Activated CD4-positive, alpha-beta memory T cell treated with anti-CD3 and anti-CD28 coated beads for 36 hours (primary cell): ENCODE data around the gene SLC6A18. TPM values are rescaled to one million over a fixed set of nuclear protein-coding genes. Genes with fewer than 3 reads are reported as not detected.

Experiments
- CTCF ChIA-PET: fragments of 350-600 bp; sonication (Branson Sonifier 250); formaldehyde crosslinking; loops from one replicate; lab custom pipeline; 2021; ENCODE audit warnings: antibody characterized with exemption, inconsistent platforms; lab: Charles Lee
- POLR2A ChIA-PET: fragments of 350-600 bp; sonication (Branson Sonifier 250); formaldehyde crosslinking; loops from one replicate; lab custom pipeline; 2021; ENCODE audit warnings: antibody characterized with exemption; lab: Charles Lee
- DNase-seq: peaks from one replicate; pipeline ENCODE4 v3.0.0-alpha.2; 2020
- H3K27ac Mint-ChIP-seq: one replicate; pipeline ENCODE4 v1.8.0; 2021; ENCODE audit warnings: mixed read lengths
- H3K27me3 Mint-ChIP-seq: one replicate; pipeline ENCODE4 v1.8.0; 2021; ENCODE audit warnings: mixed read lengths
- H3K36me3 Mint-ChIP-seq: one replicate; pipeline ENCODE4 v1.8.0; 2021; ENCODE audit warnings: mixed read lengths
- H3K4me1 Mint-ChIP-seq: one replicate; pipeline ENCODE4 v1.8.0; 2021; ENCODE audit warnings: low read depth, mixed read lengths
- H3K4me3 Mint-ChIP-seq: one replicate; pipeline ENCODE4 v1.8.0; 2021; ENCODE audit warnings: mild to moderate bottlenecking, mixed read lengths
- H3K9me3 Mint-ChIP-seq: one replicate; pipeline ENCODE4 v1.8.0; 2021; ENCODE audit warnings: mixed read lengths
- intact Hi-C: fragments of 100-400 bp; cut with micrococcal nuclease; formaldehyde crosslinking; loops from one replicate; pipeline ENCODE4 v1.15.1; 2023
- total RNA-seq, 2 experiments: library from RNA; stranded (reverse); gene quantifications; one replicate each; pipeline ENCODE4 v1.2.3, GENCODE V29; 2021

Gene SLC6A18
- total RNA-seq, 2 experiments from 2014 or later = not detected

GRCh38 chr5:1201327-1202025, 23.7 kb upstream of the SLC6A18 start, which contains the start of gene SLC6A19:
SLC6A19 (plus strand) TSS chr5:1201595; CDS start chr5:1201651, 56 bp downstream.
- Mint-ChIP-seq H3K9me3 (no peaks in the 10 kb centered on the region), H3K27me3 (peaks cover 1% of the 10 kb centered on the region), H3K4me3 (no peak within 1 kb of the TSS), H3K27ac (no peak within 1 kb of the TSS), H3K4me1 (no peaks in the 10 kb centered on the region), H3K36me3 (no peaks in the 10 kb centered on the region)
- CTCF ChIA-PET = no interaction called here
- intact Hi-C loops = no loop called here
- DNase-seq = no peak
- POLR2A ChIA-PET = no interaction called here

- H3K9me3 Mint-ChIP-seq = no peaks in the 10 kb centered on the region
- no peak overlapping the region for H3K4me3 Mint-ChIP-seq
- no peak for DNase-seq
- ChIA-PET CTCF (no interaction called here), POLR2A (no interaction called here)
- intact Hi-C loops = no loop called here
- H3K27ac Mint-ChIP-seq = no peak overlapping the region
- H3K36me3 Mint-ChIP-seq = no peaks in the 10 kb centered on the region
- H3K27me3 Mint-ChIP-seq = no peaks in the 10 kb centered on the region
- H3K4me1 Mint-ChIP-seq = no peaks in the 10 kb centered on the region
Measured at GRCh38 chr5:1202026-1202797, 23.0 kb upstream of the SLC6A18 start.

GRCh38 chr5:1202798-1203185, 22.4 kb upstream of the SLC6A18 start:
- H3K9me3 Mint-ChIP-seq = no peaks in the 10 kb centered on the region
- no peak for DNase-seq
- no peak overlapping the region for H3K4me3 Mint-ChIP-seq
- ChIA-PET POLR2A (no interaction called here), CTCF (no interaction called here)
- no peak overlapping the region for H3K27ac Mint-ChIP-seq
- intact Hi-C loops = no loop called here
- H3K36me3 Mint-ChIP-seq = no peaks in the 10 kb centered on the region
- no peaks in the 10 kb centered on the region for H3K4me1 Mint-ChIP-seq
- H3K27me3 Mint-ChIP-seq = no peaks in the 10 kb centered on the region

GRCh38 chr5:1203311-1203967, 21.7 kb upstream of the SLC6A18 start:
- intact Hi-C loops = no loop called here
- Mint-ChIP-seq H3K4me3 (no peak overlapping the region), H3K36me3 (no peaks in the 10 kb centered on the region), H3K27ac (no peak overlapping the region), H3K4me1 (no peaks in the 10 kb centered on the region), H3K27me3 (no peaks in the 10 kb centered on the region), H3K9me3 (no peaks in the 10 kb centered on the region)
- ChIA-PET CTCF (no interaction called here), POLR2A (no interaction called here)
- DNase-seq = no peak

DNA sequence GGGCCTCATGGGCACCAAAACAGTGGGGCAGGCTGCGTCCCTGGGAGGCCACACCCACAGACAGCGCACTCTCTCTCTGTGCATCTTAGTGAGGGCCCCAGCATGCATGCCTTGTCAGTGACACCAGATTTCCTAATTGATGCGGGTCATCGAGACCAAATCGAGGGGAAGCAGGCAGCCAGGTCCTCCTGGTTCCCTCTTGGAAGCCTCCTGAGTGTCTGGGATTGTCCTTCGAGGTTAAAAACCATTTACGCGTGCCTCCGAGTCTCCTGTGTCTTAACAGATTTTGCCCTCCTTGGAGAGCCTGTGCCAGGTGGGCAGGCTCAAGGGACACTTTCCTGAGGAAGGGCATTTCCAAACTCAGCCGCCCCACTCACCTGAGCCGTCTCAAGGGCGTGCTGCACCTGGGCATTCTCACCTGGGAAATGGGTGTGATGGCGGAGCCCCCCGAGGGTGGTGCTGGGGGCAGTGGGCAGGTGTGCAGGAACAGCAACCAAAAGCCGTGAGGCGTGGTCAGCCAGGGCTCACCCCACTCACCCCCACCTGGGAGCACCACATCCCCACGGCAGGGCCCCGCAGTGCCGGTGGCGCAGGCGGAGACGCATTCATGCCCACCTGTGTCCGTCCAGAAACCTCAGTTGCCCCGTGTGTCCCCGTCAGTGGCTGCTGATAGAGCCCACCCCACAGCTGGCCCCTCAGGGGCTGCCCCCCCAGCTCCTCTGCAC, 21.1 kb upstream of the SLC6A18 start:
- DNase-seq = no peak
- intact Hi-C loops = no loop called here
- POLR2A ChIA-PET = no interaction called here
- Mint-ChIP-seq H3K9me3 (no peaks in the 10 kb centered on the region), H3K27me3 (no peaks in the 10 kb centered on the region), H3K36me3 (no peaks in the 10 kb centered on the region), H3K4me3 (no peak overlapping the region), H3K27ac (no peak overlapping the region), H3K4me1 (no peaks in the 10 kb centered on the region)
- CTCF ChIA-PET = no interaction called here

DNA sequence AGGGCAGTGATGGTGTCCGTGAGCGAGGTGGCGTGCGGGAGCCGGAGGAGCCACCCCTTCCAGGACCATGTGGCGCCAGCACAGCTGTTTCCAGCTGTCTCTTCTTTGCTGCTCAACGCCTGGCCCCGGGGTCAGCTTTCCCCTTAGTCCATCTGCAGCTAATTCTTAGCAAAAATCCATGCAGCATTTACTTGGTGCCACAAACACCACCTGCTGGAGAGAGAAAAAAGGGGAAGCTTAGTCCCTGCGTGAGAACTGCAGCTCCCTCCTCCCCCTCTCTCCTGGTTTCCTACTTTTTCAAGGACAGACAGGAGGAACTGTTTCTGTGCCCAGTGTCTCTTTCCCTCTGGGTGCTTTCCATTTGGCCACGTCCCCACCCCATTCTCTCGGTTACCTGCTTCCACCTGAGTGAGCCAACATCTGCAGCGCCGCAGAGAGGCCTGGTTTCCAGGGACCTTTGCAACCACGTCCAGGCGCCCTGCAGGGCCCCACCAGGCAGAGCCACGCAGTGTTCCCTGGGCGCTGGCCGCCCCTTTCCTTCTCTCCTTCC, 20.4 kb upstream of the SLC6A18 start:
- H3K4me1 Mint-ChIP-seq = no peaks in the 10 kb centered on the region
- no peak overlapping the region for H3K27ac Mint-ChIP-seq
- ChIA-PET CTCF (no interaction called here), POLR2A (no interaction called here)
- H3K36me3 Mint-ChIP-seq = no peaks in the 10 kb centered on the region
- DNase-seq = no peak
- no peaks in the 10 kb centered on the region for H3K9me3 Mint-ChIP-seq
- intact Hi-C loops = no loop called here
- H3K4me3 Mint-ChIP-seq = no peak overlapping the region
- H3K27me3 Mint-ChIP-seq = no peaks in the 10 kb centered on the region

DNA sequence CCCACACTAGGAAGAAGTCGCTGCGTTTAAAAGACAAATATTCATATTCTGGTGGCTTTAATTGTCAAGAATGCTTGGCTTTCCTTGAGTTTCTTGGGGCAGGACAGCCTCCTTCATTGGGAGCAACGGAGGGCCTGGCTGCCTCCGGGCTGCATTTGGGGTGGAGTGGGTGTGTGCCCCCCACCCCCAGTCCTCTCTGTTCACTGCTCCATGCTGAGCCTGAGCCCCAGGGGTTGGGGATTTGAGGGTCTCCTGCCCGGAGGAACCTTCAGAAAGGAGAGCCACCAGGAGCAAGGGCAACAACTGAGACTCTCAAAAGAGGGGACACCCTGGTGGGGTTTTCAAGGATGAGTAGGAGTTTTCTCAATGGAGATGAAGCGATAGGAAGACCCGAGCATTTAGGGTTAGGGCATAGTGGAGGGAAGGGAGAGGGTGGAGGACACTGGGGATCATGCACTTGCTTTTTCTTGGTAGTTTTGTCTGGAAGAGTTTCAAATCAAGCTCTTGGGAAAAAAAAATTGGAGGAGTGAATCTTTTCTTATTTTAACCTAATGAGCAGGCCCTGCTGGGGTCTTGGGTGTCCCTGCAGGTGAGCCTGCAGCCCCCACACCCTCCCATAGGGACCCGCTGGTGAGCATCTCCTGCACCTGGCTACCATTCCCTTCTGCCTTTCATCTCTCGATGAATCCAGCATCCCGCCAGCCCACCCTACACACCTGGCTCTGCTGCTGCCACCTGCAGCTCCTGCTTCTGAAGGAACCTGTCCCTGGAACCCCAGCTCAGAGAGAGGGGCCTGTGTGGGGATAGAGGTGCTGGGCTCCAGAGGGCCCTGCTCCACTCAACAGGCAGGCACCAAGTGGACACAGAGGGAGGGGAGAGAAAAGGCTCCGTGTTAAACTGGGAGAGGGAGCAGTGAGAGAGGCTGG, 19.7 kb upstream of the SLC6A18 start:
- Mint-ChIP-seq H3K4me1 (no peaks in the 10 kb centered on the region), H3K27ac (no peak overlapping the region), H3K27me3 (no peaks in the 10 kb centered on the region), H3K36me3 (no peaks in the 10 kb centered on the region), H3K9me3 (no peaks in the 10 kb centered on the region), H3K4me3 (no peak overlapping the region)
- ChIA-PET CTCF (no interaction called here), POLR2A (no interaction called here)
- intact Hi-C loops = no loop called here
- no peak for DNase-seq

DNA sequence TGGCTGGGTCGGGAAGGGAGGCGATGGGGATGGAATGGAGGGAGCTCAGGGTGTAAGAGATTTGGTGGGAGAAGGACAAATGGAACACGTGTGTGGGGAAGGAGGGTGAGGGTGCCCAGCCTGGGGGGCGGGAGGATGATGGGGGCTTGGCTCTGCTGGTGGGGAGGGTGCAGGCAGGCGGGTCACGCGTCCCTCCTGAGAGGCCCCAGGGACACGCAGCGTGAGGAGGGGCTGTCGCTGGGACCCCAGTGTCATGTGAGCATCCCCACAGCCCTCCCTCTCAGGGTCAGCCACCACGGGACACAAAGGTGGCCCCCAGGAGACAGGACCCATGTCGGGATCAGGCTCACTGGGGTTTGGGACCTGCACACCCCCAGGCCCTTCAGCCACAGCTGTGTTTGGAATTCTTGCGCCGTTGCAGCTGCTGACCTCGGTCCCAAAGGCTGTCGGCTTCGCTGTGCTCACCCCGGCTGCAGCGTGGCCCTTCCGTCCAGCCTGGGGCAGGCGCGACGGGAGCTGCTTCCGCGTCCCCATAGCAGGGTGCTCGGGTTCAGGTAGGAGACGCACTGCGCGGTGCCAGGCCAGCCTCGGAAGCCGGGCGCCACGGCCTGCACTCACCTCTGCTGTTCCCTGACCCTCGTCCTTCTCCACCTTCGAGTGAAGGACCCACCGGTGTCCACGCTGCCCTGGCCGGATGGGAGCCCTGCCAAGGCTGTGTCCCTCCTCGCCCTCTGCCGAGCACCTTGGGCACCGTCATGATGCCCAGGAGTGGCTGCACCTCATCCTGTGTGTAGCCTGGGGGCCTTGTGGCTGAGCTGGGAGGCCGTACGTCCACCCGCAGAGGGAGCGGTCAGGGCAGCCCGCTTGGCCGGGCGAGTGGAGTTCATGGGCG, 18.4 kb upstream of the SLC6A18 start:
- H3K4me3 Mint-ChIP-seq = no peak overlapping the region
- no peak overlapping the region for H3K27ac Mint-ChIP-seq
- POLR2A ChIA-PET = no interaction called here
- CTCF ChIA-PET = no interaction called here
- H3K27me3 Mint-ChIP-seq = no peaks in the 10 kb centered on the region
- H3K9me3 Mint-ChIP-seq = no peaks in the 10 kb centered on the region
- no peak for DNase-seq
- H3K4me1 Mint-ChIP-seq = no peaks in the 10 kb centered on the region
- intact Hi-C loops = no loop called here
- H3K36me3 Mint-ChIP-seq = no peaks in the 10 kb centered on the region

DNA sequence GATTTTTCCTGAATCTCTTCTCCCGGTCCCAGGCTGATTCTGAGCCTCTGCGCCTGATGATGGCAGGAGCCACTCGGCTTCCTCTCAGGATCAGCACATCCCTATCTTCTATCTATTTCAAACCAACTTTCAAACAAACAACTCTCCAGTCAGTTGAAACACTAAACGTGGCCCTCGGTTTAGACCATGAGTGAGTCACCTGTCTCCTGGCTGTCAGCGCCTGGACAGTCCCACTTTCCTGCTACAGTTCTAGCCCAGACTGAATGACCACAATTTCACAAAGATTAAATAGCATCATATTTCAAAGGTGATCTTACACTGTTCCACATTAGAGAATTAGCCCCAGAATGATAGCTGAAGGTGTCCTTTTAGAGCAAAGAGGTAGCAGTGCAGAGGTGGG, 17.6 kb upstream of the SLC6A18 start:
- no peak overlapping the region for H3K27ac Mint-ChIP-seq
- DNase-seq = no peak
- no peaks in the 10 kb centered on the region for H3K9me3 Mint-ChIP-seq
- H3K27me3 Mint-ChIP-seq = no peaks in the 10 kb centered on the region
- intact Hi-C loops = no loop called here
- H3K36me3 Mint-ChIP-seq = no peaks in the 10 kb centered on the region
- no peaks in the 10 kb centered on the region for H3K4me1 Mint-ChIP-seq
- POLR2A ChIA-PET = no interaction called here
- CTCF ChIA-PET = no interaction called here
- no peak overlapping the region for H3K4me3 Mint-ChIP-seq

- intact Hi-C loops = no loop called here
- DNase-seq = no peak
- H3K36me3 Mint-ChIP-seq = no peaks in the 10 kb centered on the region
- CTCF ChIA-PET = no interaction called here
- no peaks in the 10 kb centered on the region for H3K9me3 Mint-ChIP-seq
- H3K27me3 Mint-ChIP-seq = no peaks in the 10 kb centered on the region
- no peak overlapping the region for H3K4me3 Mint-ChIP-seq
- H3K27ac Mint-ChIP-seq = no peak overlapping the region
- POLR2A ChIA-PET = no interaction called here
- no peaks in the 10 kb centered on the region for H3K4me1 Mint-ChIP-seq
Measured at GRCh38 chr5:1208221-1208742, 16.9 kb upstream of the SLC6A18 start.
